ENCODE results near the gene AK3. TPM values are rescaled to one million over a fixed set of nuclear protein-coding genes. Genes with fewer than 3 reads are reported as not detected.
A peak's percentile ranks its signal among the peaks of the same experiment; 100 is the strongest.

The AK3 gene
- total and polyA plus RNA-seq, 10 of the 15 experiments (the other 5 are each of a cell fraction or from before 2014, with no cell fraction given) = 14.2 to 86.6 (median 43.9) TPM

- H3K4me2 ChIP-seq (ENCODE audit: control insufficient read depth, insufficient read depth) = no peak overlapping the region
- POLR2A ChIA-PET = no interaction called here
- peak; percentile 45 for ATAC-seq
- H3K36me3 ChIP-seq (ENCODE audit: control insufficient read depth in 2 of 2, insufficient read depth in 2 of 2, low read length in 1 of 2) = no peaks in the 10 kb centered on the region
- H3K4me3 ChIP-seq = no peak overlapping the region
- CTCF ChIA-PET = no interaction called here
- in situ Hi-C loops (cut with MboI) = no loop called here
- H3K4me1 ChIP-seq (ENCODE audit: control insufficient read depth, insufficient read depth, low read length) = peaks cover 18% of the 10 kb centered on the region
- no peak overlapping the region for H2AFZ ChIP-seq (ENCODE audit: control insufficient read depth, low read depth, low read length)
- no peak overlapping the region for H3K9ac ChIP-seq (ENCODE audit: control insufficient read depth, insufficient read depth, low read length)
- no peak for FAIRE-seq
- RAD21 ChIA-PET (ENCODE audit: unreplicated experiment) = no interaction called here
- no peak overlapping the region for H3K27ac ChIP-seq (ENCODE audit: control insufficient read depth, insufficient read depth)
- SMC1A ChIA-PET (ENCODE audit: uncharacterized antibody, unreplicated experiment) = interaction anchor here (0.9 kb wide), 1 partner anchor 64 kb away, joined by 4 read pairs; no protein-coding TSS in a partner anchor
- BruUV-seq (replicated peaks) = no TSS peak
- H3K79me2 ChIP-seq (ENCODE audit: control insufficient read depth, insufficient read depth, low read length) = no peaks in the 10 kb centered on the region; the same call in none of the 2 replicates
- no peaks in the 10 kb centered on the region; the same call in 1 of the 2 replicates for H4K20me1 ChIP-seq (ENCODE audit: control insufficient read depth, insufficient read depth)
- no peaks in the 10 kb centered on the region for H3K9me3 ChIP-seq (replicated peaks; ENCODE audit: control insufficient read depth, insufficient read depth, low read length)
- intact Hi-C loops (cut with micrococcal nuclease; ENCODE audit: unreplicated experiment) = loop anchor here (10.0 kb wide), 1 partner anchor 776 kb away; no protein-coding TSS in a partner anchor
- DNase-seq (ENCODE audit: low read depth, low spot score) = no peak
- WGBS (ENCODE audit: insufficient coverage, insufficient replicate concordance, low lambda C conversion rate, missing lambda C conversion rate) = 57% methylated on average over 2 of the region's 2 CpGs
- no peaks in the 10 kb centered on the region for H3K27me3 ChIP-seq (replicated peaks in 1 of 2; ENCODE audit: control insufficient read depth in 2 of 2, insufficient read depth in 2 of 2, low read length in 1 of 2)
- TF ChIP-seq ZNF24 (IDR thresholded peaks at IDR 0.05) = no peak
- TF ChIP-seq TCF7 (IDR thresholded peaks at IDR 0.05; ENCODE audit: borderline replicate concordance) = no peak
- TF ChIP-seq ETV6 (conservative IDR thresholded peaks at IDR 0.05 in 1 of 2, IDR thresholded peaks at IDR 0.05 in 1 of 2; ENCODE audit: borderline replicate concordance in 1 of 2, low read depth in 1 of 2) = no peak
- no peak for TF ChIP-seq SREBF2 (IDR thresholded peaks at IDR 0.05; ENCODE audit: low read length)
- peak; percentile 35; the same call in 1 of the 2 replicates for TF ChIP-seq JUNB (IDR thresholded peaks at IDR 0.05)
- TF ChIP-seq TAF1 (IDR thresholded peaks at IDR 0.05; ENCODE audit: borderline replicate concordance, low read depth, low read length) = no peak
Measured at GRCh38 chr9:4668604-4669003, 72.4 kb downstream of the AK3 start.

GRCh38 chr9:4667681-4668080 lies 73.3 kb downstream of the AK3 start:
- Histone ChIP-seq H3K9me3 (replicated peaks; ENCODE audit: control insufficient read depth, insufficient read depth, low read length) (no peaks in the 10 kb centered on the region), H3K79me2 (ENCODE audit: control insufficient read depth, insufficient read depth, low read length) (peaks cover 3% of the 10 kb centered on the region), H3K27ac (ENCODE audit: control insufficient read depth, insufficient read depth) (no peak overlapping the region), H3K4me3 (no peak overlapping the region), H3K9ac (ENCODE audit: control insufficient read depth, insufficient read depth, low read length) (no peak overlapping the region), H2AFZ (ENCODE audit: control insufficient read depth, low read depth, low read length) (no peak overlapping the region), H3K4me1 (ENCODE audit: control insufficient read depth, insufficient read depth, low read length) (peaks cover 18% of the 10 kb centered on the region), H4K20me1 (ENCODE audit: control insufficient read depth, insufficient read depth) (no peaks in the 10 kb centered on the region; the same call in 1 of the 2 replicates), H3K4me2 (ENCODE audit: control insufficient read depth, insufficient read depth) (no peak overlapping the region), H3K36me3 (ENCODE audit: control insufficient read depth in 2 of 2, insufficient read depth in 2 of 2, low read length in 1 of 2) (no peaks in the 10 kb centered on the region), H3K27me3 (replicated peaks in 1 of 2; ENCODE audit: control insufficient read depth in 2 of 2, insufficient read depth in 2 of 2, low read length in 1 of 2) (no peaks in the 10 kb centered on the region)
- no TSS peak for BruUV-seq (replicated peaks)
- ChIA-PET POLR2A (interaction anchor here (0.6 kb wide), 1 partner anchor 23 kb away, joined by 3 read pairs; no protein-coding TSS in a partner anchor), RAD21 (ENCODE audit: unreplicated experiment) (interaction anchor here (0.5 kb wide), 1 partner anchor 546 kb away, joined by 4 read pairs; no protein-coding TSS in a partner anchor), SMC1A (ENCODE audit: uncharacterized antibody, unreplicated experiment) (no interaction called here), CTCF (interaction anchor here (0.6 to 0.8 kb wide), 2 partner anchors 11 to 42 kb away, joined by 3 read pairs; no protein-coding TSS in a partner anchor)
- 94% methylated on average over 1 of the region's 1 CpG for WGBS (ENCODE audit: insufficient coverage, insufficient replicate concordance, low lambda C conversion rate, missing lambda C conversion rate)
- FAIRE-seq (no peak), DNase-seq (ENCODE audit: low read depth, low spot score) (no peak), ATAC-seq (no peak)
- intact Hi-C loops (cut with micrococcal nuclease; ENCODE audit: unreplicated experiment) = loop anchor here (10.0 kb wide), 1 partner anchor 777 kb away; no protein-coding TSS in a partner anchor
- in situ Hi-C loops (cut with MboI) = no loop called here
- TF ChIP-seq POU2F2 (IDR thresholded peaks at IDR 0.05; ENCODE audit: borderline replicate concordance, low read depth, low read length) (no peak), ZNF622 (IDR thresholded peaks at IDR 0.05) (no peak), NFYB (IDR thresholded peaks at IDR 0.05; ENCODE audit: insufficient read depth, low read depth, low read length) (no peak), BHLHE40 (IDR thresholded peaks at IDR 0.05; ENCODE audit: borderline replicate concordance in 1 of 2, low read depth in 2 of 2, low read length in 1 of 2) (no peak), PAX8 (IDR thresholded peaks at IDR 0.05) (no peak), STAT3 (IDR thresholded peaks at IDR 0.05; ENCODE audit: low read depth, low read length) (no peak), ZNF384 (IDR thresholded peaks at IDR 0.05; ENCODE audit: borderline replicate concordance, low read depth, low read length) (no peak), CTCF (IDR thresholded peaks at IDR 0.05 in 2 of 3, conservative IDR thresholded peaks at IDR 0.05 in 1 of 3; ENCODE audit: control insufficient read depth in 2 of 3, extremely low read depth in 1 of 3, insufficient read depth in 1 of 3, low read depth in 3 of 3, low read length in 3 of 3) (no peak), MEF2B (IDR thresholded peaks at IDR 0.05; ENCODE audit: partially characterized antibody, poor library complexity, severe bottlenecking) (no peak), ZZZ3 (IDR thresholded peaks at IDR 0.05; ENCODE audit: control insufficient read depth, insufficient read length, low read depth) (no peak)
